G401.6 (cell line): ENCODE data around the gene NTM.
"Not testable (repeated sequence)": the region's sequence is repeated elsewhere in the genome, so short reads cannot be mapped to it uniquely, and the experiment has no call there.

Source experiments
- FAIRE-seq: peaks from 2 replicates; lab custom pipeline; 2012; peaks lifted over from hg19 to GRCh38; lab: Jason Lieb, UNC

Gene NTM

DNA sequence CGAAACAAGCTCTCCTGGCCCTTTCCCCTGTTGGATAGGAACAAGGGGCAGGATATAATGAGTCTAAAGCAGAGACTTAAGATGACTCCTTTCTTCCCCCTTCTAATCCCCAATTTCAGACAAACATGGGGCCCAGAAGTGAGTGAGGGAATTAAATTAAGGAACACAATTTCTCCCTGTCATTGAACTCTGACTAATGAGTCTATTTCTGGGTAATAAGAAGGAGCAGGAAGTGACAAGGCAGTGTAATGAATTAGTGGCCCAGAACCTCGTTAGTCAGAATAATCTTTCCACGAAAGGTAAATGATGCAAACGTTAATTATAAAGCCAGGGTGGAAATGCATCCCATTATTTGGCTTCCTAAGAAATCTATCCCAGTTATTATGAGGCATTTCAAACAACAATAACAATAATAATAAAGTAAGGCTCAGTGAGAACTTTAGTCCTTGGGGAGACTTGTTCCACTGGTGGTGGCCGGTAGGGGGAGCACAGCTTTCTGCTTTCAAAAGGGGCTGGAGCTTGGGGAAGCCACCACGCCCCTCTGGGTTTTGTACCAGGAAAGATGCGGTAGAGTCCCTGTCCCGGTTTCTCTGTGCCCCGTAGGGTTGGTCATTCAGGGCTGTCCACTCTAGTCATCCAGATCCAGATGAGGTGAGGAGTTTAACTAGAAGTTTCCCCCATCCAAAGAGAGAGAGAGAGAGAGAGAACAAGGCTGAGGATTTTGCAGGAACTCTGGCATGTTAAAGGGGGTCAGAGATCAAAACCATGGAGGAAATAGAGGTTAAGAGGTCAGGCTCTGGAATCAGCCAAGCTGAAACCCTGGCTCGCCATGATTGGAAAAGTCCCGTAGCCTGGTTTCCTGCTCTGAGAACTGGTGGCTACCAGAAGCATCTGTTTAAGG, 298.3 kb downstream of the NTM start:
- FAIRE-seq: no peak

- no peak for FAIRE-seq
Observed at GRCh38 chr11:131669401-131669780, 299.0 kb downstream of the NTM start.

- no peak for FAIRE-seq
Observed at GRCh38 chr11:131670876-131671275, 300.5 kb downstream of the NTM start.

GRCh38 chr11:131671320-131671719, 300.9 kb downstream of the NTM start:
- FAIRE-seq: no peak

DNA sequence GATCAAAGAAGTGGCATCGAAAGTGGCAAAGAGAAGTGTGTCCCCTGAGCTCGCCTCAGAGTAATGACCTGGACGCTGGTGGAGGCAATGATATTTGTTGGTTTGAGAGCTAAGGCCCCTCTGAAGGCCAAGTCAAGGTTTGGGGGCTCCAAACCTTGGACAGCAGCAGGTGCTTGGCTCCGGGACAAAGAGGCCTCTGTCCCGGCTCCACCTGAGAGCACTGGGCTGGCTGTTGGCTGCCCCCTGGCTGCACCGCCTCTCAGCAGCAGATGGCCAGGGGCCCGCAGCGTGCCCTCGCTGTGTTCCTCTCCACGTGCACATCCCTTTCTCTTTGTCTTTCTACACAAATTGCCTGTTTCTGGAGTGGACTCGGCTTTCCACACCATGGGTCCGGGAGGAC, 301.3 kb downstream of the NTM start:
- FAIRE-seq: no peak

DNA sequence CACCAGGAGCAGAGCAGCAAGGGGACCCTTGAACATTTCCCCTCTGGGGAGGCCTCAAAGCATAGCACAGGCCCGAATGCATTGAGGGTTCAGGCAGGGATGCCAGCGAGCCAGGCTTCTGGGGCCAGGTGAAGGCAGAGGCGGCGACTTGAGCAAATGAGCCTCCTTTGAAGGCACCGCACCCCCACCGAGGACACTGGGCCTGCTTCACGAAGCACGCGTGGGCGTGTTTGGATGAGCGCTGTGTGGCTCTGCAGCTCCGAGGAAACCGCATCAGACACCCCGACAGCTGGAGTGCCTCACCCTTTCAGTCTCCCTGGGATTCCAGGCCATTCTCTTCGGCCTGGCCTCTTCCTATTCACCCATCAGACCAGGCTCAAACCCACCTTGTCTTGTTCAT, 301.8 kb downstream of the NTM start:
- no peak for FAIRE-seq

DNA sequence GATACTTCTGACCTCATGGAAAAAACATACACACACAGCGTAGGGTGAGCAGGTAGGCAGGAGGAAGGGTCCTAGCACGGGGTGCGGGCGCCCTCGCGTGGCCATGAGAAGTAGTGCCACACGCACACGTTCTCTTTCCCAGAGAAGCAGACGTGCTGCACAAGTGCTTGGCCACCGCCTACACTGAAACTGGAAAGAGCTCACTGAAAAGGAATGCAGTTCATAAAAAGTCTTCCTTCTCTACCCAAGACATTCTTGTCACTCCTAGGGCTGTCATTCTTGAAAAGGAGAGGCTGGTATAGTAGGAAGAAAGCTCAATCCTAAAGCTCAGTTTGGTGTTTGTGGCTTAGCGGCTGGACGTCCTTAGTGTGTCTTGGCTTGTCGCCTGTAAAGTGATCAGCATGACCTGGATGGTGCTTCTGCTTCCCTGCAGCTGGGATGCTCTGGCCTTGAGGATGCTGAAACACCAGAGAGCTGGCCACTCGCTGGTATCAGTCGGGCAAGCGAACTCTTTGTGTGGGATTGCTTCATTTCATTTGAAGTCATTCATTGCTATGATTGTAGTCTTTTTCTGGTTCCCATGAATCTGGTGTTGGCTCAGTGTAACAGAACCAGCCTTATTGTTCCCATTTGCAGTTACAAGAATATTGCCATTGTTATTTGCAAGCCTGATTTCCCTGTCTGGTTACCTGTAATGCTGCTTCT, 303.8 kb downstream of the NTM start:
- no peak for FAIRE-seq

GRCh38 chr11:131675121-131675888, 304.9 kb downstream of the NTM start:
- no peak for FAIRE-seq

DNA sequence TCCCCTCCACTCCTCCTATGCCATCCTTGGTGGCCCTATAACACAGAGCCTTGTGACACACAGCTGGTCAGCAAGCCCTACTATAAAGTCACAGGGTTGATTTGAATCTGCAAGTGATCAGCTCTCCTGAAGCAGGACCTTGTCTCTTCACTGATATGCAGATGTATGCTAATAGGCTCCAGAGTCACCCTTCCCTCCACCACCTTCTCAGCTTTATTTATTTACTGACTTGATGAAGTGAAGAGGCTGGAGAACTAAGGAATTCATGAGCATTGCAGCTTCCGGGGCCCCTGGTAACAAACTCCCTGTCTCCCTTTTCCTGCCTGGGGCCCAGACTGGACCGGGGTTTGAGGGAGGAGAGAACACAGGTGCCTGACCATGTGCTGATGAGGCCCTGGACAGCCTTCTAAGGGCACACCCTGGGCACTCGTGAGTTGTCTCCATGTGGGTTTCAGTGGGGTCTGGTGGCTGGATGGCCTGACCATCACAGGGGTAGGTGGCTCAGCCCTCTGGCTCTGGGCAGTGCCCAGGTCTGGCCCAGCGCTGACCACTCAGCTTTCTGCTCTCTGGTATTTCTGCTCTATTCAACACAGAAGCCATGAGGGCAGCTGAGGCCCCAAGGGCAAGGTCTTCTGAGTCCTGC, 307.5 kb downstream of the NTM start:
- FAIRE-seq: no peak

DNA sequence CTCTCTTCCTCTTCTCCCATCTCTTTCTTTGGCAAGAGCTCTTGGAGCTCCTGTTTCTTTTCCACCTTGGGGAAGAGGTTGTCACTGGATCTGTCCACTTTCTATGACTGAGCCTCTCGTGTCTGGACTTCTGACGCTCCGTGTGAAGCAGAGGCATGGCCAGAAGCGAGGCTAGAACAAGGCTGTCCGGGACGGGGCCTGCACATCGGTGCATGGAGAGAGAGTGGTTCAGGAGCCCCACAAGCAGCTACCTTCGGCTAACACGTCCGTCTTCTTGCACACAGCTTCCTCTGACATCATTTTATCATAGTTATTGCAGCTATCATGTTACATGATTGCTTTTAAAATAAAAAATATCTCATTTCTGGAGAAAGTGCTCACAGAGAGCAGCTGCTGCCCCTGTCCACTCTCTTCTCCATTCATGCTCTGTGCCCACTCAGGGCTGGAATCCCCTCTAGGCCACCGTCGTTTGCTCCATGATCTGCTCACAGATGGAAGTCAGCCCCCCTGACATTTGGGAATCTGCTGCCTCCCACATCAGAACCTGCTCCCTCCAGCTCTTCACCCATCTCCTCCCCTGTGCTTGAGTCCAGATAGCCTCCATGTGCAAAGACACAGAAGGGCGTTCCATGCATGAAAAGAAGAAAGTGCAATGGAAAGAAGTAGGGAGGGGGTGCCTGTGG, 308.4 kb downstream of the NTM start:
- no peak for FAIRE-seq

GRCh38 chr11:131680448-131680847, 310.0 kb downstream of the NTM start:
- FAIRE-seq: not testable (repeated sequence)

DNA sequence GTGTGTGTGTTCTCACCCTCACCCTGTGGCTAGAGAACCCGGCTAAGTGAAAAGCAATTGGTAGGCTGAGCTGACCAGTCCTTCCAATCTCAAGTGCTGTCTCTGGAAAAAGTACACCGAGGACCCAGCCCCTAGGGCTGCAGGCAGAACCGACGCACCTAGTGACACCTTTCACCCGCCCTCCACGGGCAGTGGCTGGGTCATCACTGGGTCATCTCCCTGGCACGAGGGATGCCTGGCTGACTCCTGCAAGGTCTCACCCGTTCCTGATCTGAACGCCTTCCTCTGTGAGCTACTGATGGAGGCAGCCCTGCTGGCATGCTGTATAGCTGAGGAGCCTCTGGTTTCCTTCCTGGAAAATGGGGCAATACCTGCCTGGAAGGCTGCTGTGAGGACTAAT, 311.5 kb downstream of the NTM start:
- no peak for FAIRE-seq

DNA sequence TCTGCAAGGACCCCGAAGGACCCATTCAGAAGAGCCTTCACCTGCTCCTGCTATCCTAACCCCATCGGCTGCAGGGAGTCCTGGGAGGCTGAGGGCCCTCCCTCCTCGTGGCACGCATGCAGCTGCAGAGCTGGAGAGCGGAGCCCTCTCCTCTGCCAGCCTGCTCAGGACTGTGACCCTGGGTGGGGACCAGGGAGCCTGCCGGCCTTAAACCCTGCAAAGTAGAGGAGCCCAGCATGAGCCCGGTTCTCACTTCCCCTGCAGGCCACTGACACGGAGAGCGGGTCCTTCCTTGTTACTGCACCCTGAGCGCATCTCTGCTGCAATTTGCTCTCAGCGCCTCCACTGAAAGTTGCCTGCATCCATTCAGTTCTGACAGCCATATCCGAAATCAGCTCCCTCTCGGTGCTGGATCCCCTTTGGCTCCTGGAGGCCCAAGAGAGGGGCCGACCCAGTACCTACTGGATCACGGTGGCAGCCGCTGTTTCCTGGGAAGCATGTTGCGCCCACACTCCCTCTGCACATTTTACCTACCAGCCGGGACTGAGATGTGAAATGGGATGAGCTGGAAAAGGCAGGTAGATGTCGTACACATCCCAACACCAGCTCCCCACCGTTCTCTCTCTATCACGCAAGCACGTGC, 312.1 kb downstream of the NTM start:
- FAIRE-seq: no peak

- no peak for FAIRE-seq
Observed at GRCh38 chr11:131683131-131683530, 312.7 kb downstream of the NTM start.

GRCh38 chr11:131683666-131684065, 313.3 kb downstream of the NTM start:
- no peak for FAIRE-seq

DNA sequence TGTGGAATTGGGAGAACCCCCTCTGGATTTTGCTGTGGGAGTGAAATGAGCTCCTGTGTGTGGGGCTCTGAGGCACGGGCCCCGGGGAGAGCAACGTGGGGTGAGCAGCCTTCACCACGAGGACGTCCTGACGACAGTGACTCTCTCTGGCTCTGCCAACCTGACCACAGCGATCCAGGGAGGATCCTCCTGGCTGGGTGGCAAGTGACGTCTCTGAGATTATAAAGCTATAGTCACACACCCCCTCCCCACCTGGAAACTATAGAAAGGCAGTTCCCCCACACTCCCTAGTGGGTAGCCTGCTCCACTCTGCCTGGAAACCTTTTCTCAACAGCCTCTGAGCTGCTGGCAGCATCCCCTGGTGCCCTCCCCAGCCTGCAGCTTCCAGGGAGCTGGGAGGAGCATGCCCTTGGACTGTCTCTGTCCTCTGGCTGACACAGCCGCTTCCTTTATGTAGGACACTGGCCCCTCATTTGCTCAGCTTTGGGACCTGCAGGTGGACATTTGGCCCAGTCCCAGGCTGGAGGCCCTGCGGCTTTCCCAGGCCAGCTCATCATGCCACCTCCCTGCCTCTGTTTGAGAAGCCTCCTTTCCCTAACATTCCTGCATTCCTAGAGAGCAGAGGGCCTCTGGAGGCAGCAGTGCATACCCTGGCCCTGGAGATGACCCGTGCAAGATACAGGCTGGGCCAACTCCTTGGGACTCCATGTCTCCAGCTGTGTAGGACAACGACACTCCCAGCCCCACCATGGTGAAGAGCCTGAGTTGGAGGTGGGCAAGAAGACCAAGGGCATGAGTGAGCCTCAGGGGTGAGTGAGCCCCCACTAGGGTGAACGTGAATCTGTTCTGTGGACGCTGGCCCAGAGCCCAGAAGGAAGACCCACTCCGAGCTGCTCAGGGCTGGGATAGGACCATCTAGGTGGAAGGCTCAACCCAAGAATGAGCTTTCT, 314.0 kb downstream of the NTM start:
- FAIRE-seq: no peak

DNA sequence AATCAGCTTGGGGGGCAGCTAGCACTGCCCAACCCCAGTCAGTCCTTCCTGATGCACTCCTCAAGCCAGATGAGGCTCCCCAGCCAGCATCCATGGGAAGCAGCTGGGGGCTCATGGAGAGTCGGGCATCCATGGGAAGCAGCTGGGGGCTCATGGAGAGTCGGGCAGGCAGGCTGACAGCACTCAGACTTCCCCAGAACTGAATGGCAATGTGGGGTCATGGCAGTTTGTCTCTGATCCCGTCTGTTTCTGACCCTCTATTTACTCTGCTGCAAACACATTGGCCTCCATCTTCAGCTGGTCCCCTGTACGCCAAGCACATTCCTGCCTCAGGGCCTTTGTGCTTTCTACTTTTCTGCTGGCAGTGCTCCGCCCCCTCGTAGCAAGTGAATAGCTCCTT, 314.8 kb downstream of the NTM start:
- FAIRE-seq: no peak

GRCh38 chr11:131685906-131686305, 315.5 kb downstream of the NTM start:
- FAIRE-seq: no peak

- FAIRE-seq: no peak
Observed at GRCh38 chr11:131686836-131687235, 316.4 kb downstream of the NTM start.
